K562 (cell line): ENCODE results near the gene MYO15B. TPM values are rescaled to one million over a fixed set of nuclear protein-coding genes. Genes with fewer than 3 reads are reported as not detected.

Experiments
- ATAC-seq: fragments of 200-7000 bp; cut with Tn5 transposase; 3 replicates; pipeline ENCODE4 v1.9.1; 2020; ENCODE audit warnings: moderate library complexity
- BruUV-seq: library from RNA; stranded (reverse); fragments of 400-500 nt; replicated peaks from 2 replicates; lab custom pipeline; 2021; lab: Mats Ljungman, UMichigan
- CTCF ChIA-PET: fragments of 300-600 bp; formaldehyde crosslinking; extraction: SDS; loops from one replicate; lab custom pipeline; 2021; ENCODE audit warnings: low intra/inter-chr PET ratio; lab: Yijun Ruan, JAX
- POLR2A ChIA-PET: fragments of 300-600, 350-650 bp; sonication (Branson Sonifier 250); formaldehyde crosslinking; extraction: SDS; loops from one replicate; lab custom pipeline; 2021; ENCODE audit warnings: antibody characterized with exemption, inconsistent platforms; lab: Yijun Ruan, JAX
- DNase-seq, 4 experiments: peaks; one replicate each; pipeline versions ENCODE4 v3.0.0 to v3.0.0-alpha.2; 2011 to 2018; ENCODE audit warnings: low spot score in 3 of 4, mixed read lengths in 3 of 4; ENCODE audit errors: extremely low read depth in 1 of 4
- FAIRE-seq: peaks from 2 replicates; lab custom pipeline; 2011; peaks lifted over from hg19 to GRCh38; lab: Jason Lieb, UNC
- H2AFZ ChIP-seq: 2 replicates; pipeline ENCODE4 v1.6.0; 2011; ENCODE audit warnings: low read depth, low read length, control low read depth, inconsistent platforms
- H3K27ac ChIP-seq: fragments of 200-600 bp; 3 replicates; pipeline ENCODE4 v1.8.0; 2011; ENCODE audit warnings: low read depth, mild to moderate bottlenecking, control low read depth, inconsistent platforms, low read length, moderate library complexity, mixed read lengths; ENCODE audit errors: extremely low read depth
- H3K27me3 ChIP-seq, 2 experiments: fragments of 300-600 bp in 1 of 2; 2 replicates in 1 of 2; 3 replicates in 1 of 2; pipeline versions ENCODE4 v1.6.0 to v1.8.0; 2011; ENCODE audit warnings: inconsistent platforms in 2 of 2, low read length in 2 of 2, mild to moderate bottlenecking in 1 of 2, mixed read lengths in 1 of 2, moderate library complexity in 1 of 2; ENCODE audit not compliant: control insufficient read depth in 2 of 2, insufficient read depth in 2 of 2
- H3K36me3 ChIP-seq: fragments of 300-600 bp; 3 replicates; pipeline ENCODE4 v1.8.0; 2011; ENCODE audit warnings: mild to moderate bottlenecking, low read length, inconsistent platforms; ENCODE audit not compliant: control insufficient read depth, insufficient read depth
- H3K4me1 ChIP-seq, 2 experiments: fragments of 200-600 bp in 1 of 2; replicated peaks in 1 of 2; 2 replicates in 1 of 2; 3 replicates in 1 of 2; pipeline versions ENCODE4 v1.5.1 to v1.8.0; 2011; ENCODE audit warnings: inconsistent platforms in 2 of 2, low read length in 2 of 2, mild to moderate bottlenecking in 1 of 2, mixed read lengths in 1 of 2, moderate library complexity in 1 of 2; ENCODE audit not compliant: control insufficient read depth in 2 of 2, insufficient read depth in 2 of 2
- H3K4me2 ChIP-seq: 2 replicates; pipeline ENCODE4 v1.6.1; 2011; ENCODE audit warnings: low read length, control low read depth, inconsistent platforms, mixed read lengths; ENCODE audit not compliant: insufficient read depth
- H3K4me3 ChIP-seq: fragments of 200-600 bp; sonication (generic), shearing (Covaris generic); 2 replicates; pipeline ENCODE4 v1.5.1; 2016; ENCODE audit warnings: control low read depth, inconsistent platforms
- H3K79me2 ChIP-seq: fragments of 200-600 bp; 3 replicates; pipeline ENCODE4 v1.8.0; 2011; ENCODE audit warnings: low read length, inconsistent platforms; ENCODE audit not compliant: control insufficient read depth, insufficient read depth
- H3K9ac ChIP-seq, 2 experiments: 2 replicates each; pipeline versions ENCODE4 v1.6.0 to v1.6.1; 2011; ENCODE audit warnings: low read depth in 2 of 2, low read length in 2 of 2, control low read depth in 1 of 2, inconsistent platforms in 1 of 2, mild to moderate bottlenecking in 1 of 2, mixed read lengths in 1 of 2; ENCODE audit not compliant: insufficient read depth in 1 of 2
- H3K9me1 ChIP-seq: one replicate; pipeline ENCODE4 v1.6.0; 2011; ENCODE audit warnings: inconsistent platforms, mild to moderate bottlenecking, low read length, moderate library complexity; ENCODE audit not compliant: control insufficient read depth, insufficient read depth
- H3K9me3 ChIP-seq: replicated peaks from 2 replicates; pipeline ENCODE4 v1.5.1; 2011; ENCODE audit warnings: low read depth, low read length, inconsistent platforms; ENCODE audit not compliant: control insufficient read depth, insufficient read depth
- H4K20me1 ChIP-seq: replicated peaks from 2 replicates; pipeline ENCODE4 v1.6.1; 2011; ENCODE audit warnings: low read length, inconsistent platforms, mixed read lengths; ENCODE audit not compliant: control insufficient read depth, insufficient read depth
- E2F6 ChIP-seq, 2 experiments: IDR thresholded peaks; 2 replicates each; pipeline ENCODE4 v1.6.1; 2011; ENCODE audit warnings: borderline replicate concordance in 1 of 2, control low read depth in 1 of 2, low read depth in 1 of 2, low read length in 1 of 2, mild to moderate bottlenecking in 1 of 2, mixed read lengths in 1 of 2, moderate library complexity in 1 of 2; ENCODE audit not compliant: insufficient read depth in 1 of 2, insufficient read length in 1 of 2, poor library complexity in 1 of 2, severe bottlenecking in 1 of 2; ENCODE audit errors: extremely low read depth in 1 of 2
- ILF3 ChIP-seq: fragments of 450-650 bp; IDR thresholded peaks from 2 replicates; pipeline ENCODE4 v1.6.1; 2018; ENCODE audit warnings: antibody characterized with exemption, mild to moderate bottlenecking, moderate library complexity, borderline replicate concordance
- MBD2 ChIP-seq: sonication (generic); IDR thresholded peaks from 2 replicates; pipeline ENCODE4 v1.6.1; 2016; ENCODE audit warnings: low read depth, borderline replicate concordance
- MCM5 ChIP-seq: fragments of 450-650 bp; IDR thresholded peaks from 2 replicates; pipeline ENCODE4 v1.6.1; 2016; ENCODE audit warnings: low read depth
- RUNX1 ChIP-seq: sonication (generic); IDR thresholded peaks from 2 replicates; pipeline ENCODE4 v1.6.1; 2016; ENCODE audit warnings: antibody characterized with exemption, low read depth
- SMC3 ChIP-seq: conservative IDR thresholded peaks from 2 replicates; pipeline ENCODE4 v1.6.1; 2011; ENCODE audit warnings: low read depth, low read length, improper control_type of control experiment; ENCODE audit not compliant: insufficient read depth
- USF2 ChIP-seq: sonication (generic); formaldehyde crosslinking; IDR thresholded peaks from 2 replicates; pipeline ENCODE4 v1.5.0; 2020; ENCODE audit warnings: missing genetic modification reagents
- ZBTB33 ChIP-seq: sonication (generic); formaldehyde crosslinking; IDR thresholded peaks from 2 replicates; pipeline ENCODE4 v1.8.1; 2023; ENCODE audit warnings: mild to moderate bottlenecking, missing genetic modification reagents
- ZFX ChIP-seq: sonication (generic); formaldehyde crosslinking; IDR thresholded peaks from 2 replicates; pipeline ENCODE4 v1.8.0; 2022; ENCODE audit warnings: mild to moderate bottlenecking, missing genetic modification reagents, moderate library complexity
- ZNF592 ChIP-seq: fragments of 450-650 bp; IDR thresholded peaks from 2 replicates; pipeline ENCODE4 v1.6.1; 2017; ENCODE audit warnings: antibody characterized with exemption, mild to moderate bottlenecking
- WGBS: fragments of 100-300 bp; shearing (Covaris generic); methylation state at CpG from one replicate; pipeline ENCODE4 v1.1.6; 2016; ENCODE audit warnings: low coverage, mixed read lengths; ENCODE audit not compliant: insufficient coverage; ENCODE audit errors: missing lambda C conversion rate; 5-methylcytosine and 5-hydroxymethylcytosine counted together
- in situ Hi-C: fragments of 300-500 bp; cut with MboI; formaldehyde crosslinking; loops from 4 replicates; pipeline ENCODE4 v1.15.0; 2018; ENCODE audit warnings: inconsistent platforms, mixed read lengths
- intact Hi-C: fragments of 100-400 bp; cut with micrococcal nuclease; formaldehyde crosslinking; loops from 2 replicates; pipeline ENCODE4 v1.14.2; 2022
- polyA plus RNA-seq, 8 experiments: library from polyadenylated mRNA; depleted of rRNA in 4 of 8; stranded (reverse) in 5 of 8; unstranded in 3 of 8; fragments of >200 nt; fragmentation: Nextera tagmentation in 2 of 8; fragmentation: Illumina TruSeq in 1 of 8; extraction: Ambion mirVana in 2 of 8; extraction: Trizol in 1 of 8; gene quantifications; 2 replicates each; pipeline versions ENCODE4 v1.2.1 to v1.2.3, GENCODE V29; 2011 to 2014; ENCODE audit warnings: inconsistent platforms in 1 of 8, missing spikeins in 1 of 8
- total RNA-seq, 7 experiments: library from RNA; depleted of rRNA in 6 of 7; stranded (reverse); fragments of >200 nt in 6 of 7; fragmentation: Illumina TruSeq in 2 of 7; extraction: Trizol in 2 of 7; gene quantifications; 2 replicates each; pipeline versions ENCODE4 v1.2.1 to v1.2.3, GENCODE V29; 2011 to 2021; ENCODE audit warnings: low replicate concordance in 1 of 7

The MYO15B gene
- total and polyA plus RNA-seq, 9 of the 15 experiments (the other 6 are each of a cell fraction or from before 2014, with no cell fraction given): 0.05 to 3.1 (median 0.83) TPM; not detected in 2

- Histone ChIP-seq H3K27ac (peak overlapping the region; percentile 69), H3K36me3 (no peaks in the 10 kb centered on the region), H3K9me1 (no peaks in the 10 kb centered on the region), H3K4me1 (peaks cover 6 to 36% of the 10 kb centered on the region in 2 experiments; a peak in 3 of 5 replicates), H3K79me2 (no peaks in the 10 kb centered on the region), H4K20me1 (no peaks in the 10 kb centered on the region), H3K4me2 (peak overlapping the region; percentile 79; the same call in 1 of the 2 replicates), H3K9ac (peak overlapping the region; percentile 54 to 94; a peak in 3 of 4 replicates), H3K9me3 (no peaks in the 10 kb centered on the region), H2AFZ (peak overlapping the region; percentile 96), H3K27me3 (peaks cover 0 to 4% of the 10 kb centered on the region in 2 experiments; a peak in 1 of 5 replicates), H3K4me3 (peak overlapping the region; percentile 53)
- FAIRE-seq (peak; percentile 15), DNase-seq (peak; percentile 94 to 99 (median 99)), ATAC-seq (peak; percentile 95)
- in situ Hi-C loops: no loop called here
- intact Hi-C loops: loop anchor here (5.0 to 10.0 kb wide), 2 partner anchors 72 to 164 kb away; partner anchors contain the start of genes CASKIN2 and TSEN54
- TSS peak; percentile 54 for BruUV-seq
- ChIA-PET POLR2A (interaction anchor here (0.5 to 1.1 kb wide), 4 partner anchors 12 to 505 kb away, joined by 3 to 6 read pairs (median 4); no protein-coding TSS in a partner anchor), CTCF (interaction anchor here (0.6 to 1.2 kb wide), 3 partner anchors 158 to 163 kb away, joined by 3 to 4 read pairs (median 3); no protein-coding TSS in a partner anchor)
- 18% methylated on average over 28 of the region's 100 CpGs for WGBS
- TF ChIP-seq ZFX (CRISPR knock-in tag) (peak; percentile 35), SMC3 (peak; percentile 47), ZNF592 (peak; percentile 86), ZBTB33 (peak; percentile 58), MBD2 (peak; percentile 37; the same call in 1 of the 2 replicates), RUNX1 (no peak), E2F6 (IDR thresholded peaks at IDR 0.05; ENCODE audit: borderline replicate concordance in 1 of 2, extremely low read depth in 1 of 2, insufficient read depth in 1 of 2, insufficient read length in 1 of 2, low read depth in 1 of 2, low read length in 1 of 2, poor library complexity in 1 of 2, severe bottlenecking in 1 of 2) (peak; percentile 3 to 90), MCM5 (no peak), USF2 (CRISPR knock-in tag) (no peak), ILF3 (0 out of 2 replicates have a peak, but pooled peaks have one; percentile 52)
Measured at GRCh38 chr17:75589012-75589918, 1.7 kb downstream of the MYO15B start.
